A204.1 (cell line): ENCODE results near the gene CHRNA9.
"Not testable (repeated sequence)": the region's sequence is repeated elsewhere in the genome, so short reads cannot be mapped to it uniquely, and the experiment has no call there.

Experiments used
- FAIRE-seq: peaks from 2 replicates; lab custom pipeline; 2012; peaks lifted over from hg19 to GRCh38; lab: Jason Lieb, UNC

CHRNA9 gene

DNA sequence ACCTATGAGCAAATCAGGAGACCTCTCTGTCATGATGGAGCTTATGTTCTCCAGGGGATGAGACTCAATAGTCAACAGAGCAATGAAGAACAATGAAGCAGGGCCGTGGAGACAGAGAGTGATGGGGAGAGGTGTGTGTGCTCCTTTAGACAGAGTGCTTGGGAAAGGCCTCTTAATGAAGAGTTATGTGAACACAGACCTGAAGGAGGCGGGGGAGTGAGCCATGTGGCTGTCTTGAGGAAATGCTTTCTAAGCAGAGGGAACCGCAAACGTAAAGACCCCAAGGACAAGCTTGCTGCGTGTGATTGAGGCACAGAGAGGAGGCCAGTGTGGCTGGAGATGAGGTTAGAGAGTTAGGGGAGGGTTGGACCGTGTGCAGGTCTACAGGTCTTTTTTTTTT lies 53.1 kb downstream of the CHRNA9 start:
- no peak for FAIRE-seq

DNA sequence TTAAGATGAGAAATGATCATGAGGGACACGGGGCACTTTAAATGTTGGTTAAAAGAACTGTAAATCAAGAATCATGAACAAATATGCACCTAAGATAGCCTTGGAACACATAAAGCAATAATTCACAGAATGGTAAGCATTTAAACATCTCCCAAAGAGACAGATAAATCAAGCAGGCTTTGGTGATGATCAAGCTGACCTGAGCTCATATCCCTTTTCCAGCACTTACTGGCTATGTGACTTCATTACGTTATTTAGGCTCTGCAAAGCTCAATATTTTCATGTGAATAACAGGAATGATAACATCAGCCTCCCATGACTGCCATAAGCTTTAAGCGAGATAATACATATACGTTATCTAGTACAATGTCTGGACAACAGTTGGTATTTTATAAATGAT lies 54.9 kb downstream of the CHRNA9 start:
- no peak for FAIRE-seq

DNA sequence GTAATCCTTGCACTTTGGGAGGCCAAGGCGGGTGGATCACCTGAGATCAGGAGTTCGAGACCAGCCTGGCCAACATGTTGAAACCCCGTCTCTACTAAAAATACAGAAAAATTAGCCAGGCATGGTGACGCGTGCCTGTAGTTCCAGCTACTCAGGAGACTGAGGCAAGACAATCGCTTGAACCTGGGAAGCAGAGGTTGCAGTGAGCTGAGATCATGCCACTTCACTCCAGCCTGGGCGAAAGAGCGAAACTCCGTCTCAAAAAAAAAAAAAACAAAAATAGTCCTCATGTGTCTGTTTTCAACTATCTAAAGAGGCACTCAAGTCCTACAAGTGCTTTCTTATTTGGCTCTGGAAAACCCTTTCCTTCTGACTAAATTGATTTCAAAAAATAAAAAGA lies 57.1 kb downstream of the CHRNA9 start:
- not testable (repeated sequence) for FAIRE-seq

DNA sequence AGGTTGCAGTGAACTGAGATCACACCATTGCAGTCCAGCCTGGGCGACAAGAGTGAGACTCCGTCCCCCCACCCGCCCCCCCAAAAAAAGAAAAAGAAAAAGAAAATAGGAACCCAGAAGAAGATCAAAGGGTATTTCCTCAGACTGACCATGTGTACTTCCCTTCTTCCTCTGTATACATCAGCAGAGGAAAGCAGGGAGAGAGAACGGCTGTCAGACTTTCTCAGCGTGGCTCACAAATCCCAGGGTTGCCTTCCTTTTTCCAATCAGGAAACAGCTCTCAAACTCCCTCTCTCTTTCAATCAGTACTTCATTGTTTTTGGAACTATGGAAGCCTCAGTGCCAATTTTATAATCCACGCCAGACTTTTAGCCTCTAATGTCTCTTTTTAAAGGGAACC lies 59.1 kb downstream of the CHRNA9 start:
- FAIRE-seq = no peak

DNA sequence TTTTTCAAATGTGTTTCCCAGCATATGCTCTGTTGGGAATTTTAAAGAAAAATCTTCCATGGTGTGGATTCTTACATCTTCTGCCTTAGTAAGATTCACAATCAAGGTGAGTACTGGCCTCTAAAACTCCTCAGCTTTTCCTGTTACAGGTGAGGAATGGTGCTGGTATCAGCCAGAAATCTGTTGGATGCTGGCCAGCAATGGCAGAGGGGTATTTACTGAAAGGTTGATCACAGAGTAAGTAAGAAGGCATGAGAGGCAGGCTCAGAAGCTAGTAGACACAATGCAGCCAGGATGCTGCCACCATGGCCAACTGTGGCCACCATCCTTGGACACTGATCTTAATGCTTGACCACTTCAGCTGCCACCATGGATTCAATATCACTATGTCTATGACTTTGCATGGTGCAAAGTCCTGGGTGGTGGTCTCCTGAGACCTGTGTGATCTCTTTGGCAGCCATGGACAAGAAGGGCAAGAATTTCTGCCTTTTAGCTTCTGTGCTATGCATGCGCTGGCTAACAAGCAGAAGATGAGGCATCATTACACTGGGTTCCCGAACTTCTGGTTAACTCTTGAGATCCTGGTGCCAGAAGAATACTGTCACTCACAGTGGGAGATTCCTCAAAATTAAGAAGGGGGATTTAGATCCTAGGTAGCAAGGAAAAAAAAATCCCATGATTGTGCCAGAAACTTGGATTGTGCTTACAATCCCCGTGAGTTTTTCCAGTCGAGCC lies 60.2 kb downstream of the CHRNA9 start:
- FAIRE-seq = no peak

DNA sequence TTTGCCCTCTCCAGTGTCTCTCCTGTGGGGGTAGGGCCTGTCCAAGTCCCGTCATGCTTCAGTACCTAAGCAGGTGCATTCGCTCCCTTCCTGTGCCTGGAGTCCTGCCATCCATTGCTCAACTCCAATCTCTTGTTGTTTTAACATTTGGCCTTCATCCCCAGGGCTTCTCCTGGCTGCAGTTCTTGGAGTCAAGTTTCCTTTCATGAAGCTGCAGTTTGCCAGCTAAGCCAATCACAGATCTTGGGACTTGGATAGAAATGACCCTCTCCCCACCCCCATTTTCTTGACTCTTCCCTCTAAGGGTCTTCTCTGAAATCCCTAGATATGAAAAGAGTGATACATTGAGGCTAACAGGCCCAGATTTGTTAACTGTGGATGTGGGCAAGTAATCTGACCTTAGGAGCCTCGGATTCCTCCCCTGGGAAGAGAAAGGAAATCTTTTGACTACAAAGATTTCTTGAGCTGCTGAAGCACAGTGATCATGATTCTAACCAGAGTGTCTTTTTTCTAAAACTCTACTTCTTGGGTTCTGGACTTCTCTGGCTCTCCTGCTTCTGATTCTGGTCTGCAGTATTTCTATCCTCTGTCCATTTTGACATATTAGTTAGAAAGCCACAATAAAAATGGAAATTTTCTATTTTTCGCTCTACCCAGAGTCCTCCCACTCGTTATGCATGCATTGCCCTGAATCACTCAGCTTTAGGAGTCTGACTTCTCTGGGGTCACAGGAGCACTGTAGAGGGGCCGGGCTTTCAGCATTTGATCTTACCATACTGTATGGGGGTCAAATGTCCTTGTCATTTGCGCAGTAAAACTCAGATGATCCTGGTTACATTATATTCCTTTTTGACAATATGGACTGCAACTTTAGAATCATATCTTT lies 61.0 kb downstream of the CHRNA9 start:
- FAIRE-seq = no peak

DNA sequence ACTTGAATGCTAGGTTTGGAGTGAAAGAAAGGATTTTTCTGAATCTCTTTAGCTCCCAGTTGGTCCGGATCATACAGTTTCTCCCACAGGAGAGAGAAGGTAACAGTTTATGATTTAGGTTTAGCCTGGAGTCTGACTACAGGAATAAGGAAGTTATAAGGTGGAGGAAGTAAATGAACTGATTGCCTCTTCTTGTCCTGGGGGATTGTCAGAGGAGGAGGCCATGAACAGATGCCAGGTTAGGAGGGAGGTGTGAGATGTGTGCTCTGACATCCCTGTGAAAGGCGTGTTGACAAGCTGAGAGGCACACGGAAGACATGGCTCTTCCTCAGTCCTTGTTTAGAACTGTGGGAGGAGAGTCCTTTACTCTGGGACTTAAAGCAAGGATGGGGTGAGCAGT lies 64.4 kb downstream of the CHRNA9 start:
- FAIRE-seq = no peak

DNA sequence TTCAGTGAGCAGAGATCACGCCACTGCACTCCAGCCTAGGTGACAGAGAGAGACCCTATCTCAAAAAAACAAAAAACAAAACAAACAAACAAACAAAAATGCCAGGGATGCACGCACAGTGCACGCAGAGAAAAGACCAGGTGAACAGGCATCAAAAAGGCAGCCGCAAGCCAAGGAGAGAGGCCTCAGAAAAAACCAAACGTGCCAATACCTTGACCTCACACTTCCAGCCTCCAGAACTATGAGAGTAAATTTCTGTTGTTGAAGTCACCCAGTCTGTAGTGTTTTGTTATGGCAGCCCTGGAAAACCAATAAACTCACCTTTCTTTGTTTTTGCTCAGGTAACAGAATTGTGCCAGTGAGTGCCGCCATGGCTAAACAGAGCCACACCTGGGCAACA lies 66.0 kb downstream of the CHRNA9 start:
- no peak for FAIRE-seq

DNA sequence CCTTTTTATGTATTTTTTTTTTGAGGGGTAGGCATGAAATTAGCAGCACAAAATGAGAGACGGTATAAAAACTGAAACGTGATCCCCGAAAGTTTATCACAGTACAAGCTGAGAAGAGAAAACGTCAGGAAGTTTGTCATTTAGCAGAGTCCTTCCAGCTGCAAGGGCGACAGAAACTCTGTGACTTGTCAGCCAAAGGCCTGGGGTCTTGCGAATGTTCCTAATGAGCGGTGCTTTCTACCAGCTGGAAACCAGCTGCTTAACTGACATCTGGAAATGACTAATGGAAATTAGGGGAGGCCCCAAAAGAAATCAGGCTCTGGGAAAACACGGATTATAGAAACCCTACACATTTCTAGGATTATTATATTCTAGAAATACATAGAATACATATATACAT lies 66.5 kb downstream of the CHRNA9 start:
- FAIRE-seq = no peak

DNA sequence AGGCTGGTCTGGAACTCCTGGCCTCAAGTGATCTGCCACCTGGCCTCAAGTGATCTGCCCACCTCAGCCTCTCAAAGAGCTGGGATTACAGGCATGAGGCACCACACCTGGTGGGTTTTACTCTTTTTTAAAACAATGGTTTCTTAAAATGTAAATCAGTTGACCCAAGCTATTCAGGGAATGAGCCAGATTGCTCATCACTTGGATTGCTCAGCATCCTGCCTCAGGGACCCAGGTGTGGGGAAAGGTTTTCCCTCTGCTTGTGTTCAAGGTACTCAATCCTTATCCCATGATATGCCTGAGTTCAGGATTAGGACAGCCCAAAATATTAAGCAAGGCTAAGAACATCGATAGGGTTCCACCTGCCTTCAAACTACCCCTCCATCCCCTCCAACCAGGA lies 67.4 kb downstream of the CHRNA9 start:
- FAIRE-seq = no peak

DNA sequence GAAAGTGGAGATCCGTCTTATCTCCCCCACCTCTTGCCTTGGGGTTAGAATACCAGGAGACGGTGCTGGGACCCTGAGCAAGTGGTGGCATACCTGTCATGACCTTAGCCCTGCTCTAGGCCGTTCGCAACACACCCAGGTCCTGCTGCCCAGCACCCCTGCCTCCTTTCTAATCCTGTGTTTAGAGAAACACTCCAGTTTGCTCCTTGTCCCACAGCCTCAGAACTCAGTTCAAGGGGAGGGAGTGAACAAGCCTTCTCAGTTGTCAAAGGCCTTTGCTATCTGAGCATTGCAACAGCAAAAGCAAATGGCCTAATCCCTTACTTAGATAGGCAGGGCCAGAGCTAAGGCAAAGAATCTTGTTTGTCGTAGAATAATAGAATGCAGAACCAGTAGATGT lies 67.9 kb downstream of the CHRNA9 start:
- no peak for FAIRE-seq
